ENCODE measurements around the gene FAM53A. TPM values are rescaled to one million over a fixed set of nuclear protein-coding genes. Genes with fewer than 3 reads are reported as not detected.

Gene FAM53A
- total and polyA plus RNA-seq, 2 of the 13 experiments (the other 11 are each of a cell fraction or from before 2014, with no cell fraction given): 0.48 to 1.1 TPM

DNA sequence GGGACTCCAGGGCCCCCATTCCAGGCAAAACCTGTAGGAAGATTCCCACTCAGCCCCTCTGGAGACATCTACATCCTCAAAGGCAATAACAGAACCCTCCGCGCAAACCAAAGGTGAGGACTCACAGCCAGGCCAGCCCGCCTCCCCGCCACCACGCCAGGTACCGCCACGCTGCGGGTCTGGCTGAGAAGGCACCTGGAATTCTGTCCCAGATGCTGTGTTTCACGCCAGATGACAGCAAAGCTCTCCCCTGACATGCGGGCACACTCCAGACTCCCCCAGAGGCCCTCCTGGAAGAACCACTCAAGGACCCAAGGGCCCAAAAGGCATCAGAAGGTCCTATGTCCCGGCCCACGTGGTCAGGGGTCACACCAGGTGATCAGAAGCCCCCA, 59.6 kb downstream of the FAM53A start:
- no peak for FAIRE-seq
- Histone ChIP-seq H3K4me3 (replicated peaks in 1 of 3; ENCODE audit: insufficient read depth in 1 of 3, low read depth in 2 of 3, low read length in 3 of 3) (no peak overlapping the region), H3K9me3 (ENCODE audit: low read length) (no peaks in the 10 kb centered on the region), H3K36me3 (replicated peaks in 1 of 2; ENCODE audit: control insufficient read depth in 1 of 2, insufficient read depth in 2 of 2, low read length in 2 of 2) (no peaks in the 10 kb centered on the region), H3K4me1 (ENCODE audit: insufficient read depth, low read length) (no peaks in the 10 kb centered on the region), H3K79me2 (ENCODE audit: insufficient read depth, low read length) (no peaks in the 10 kb centered on the region), H3K27ac (ENCODE audit: extremely low read length, insufficient read depth, low read length) (no peak overlapping the region), H4K20me1 (ENCODE audit: insufficient read depth, low read length) (no peaks in the 10 kb centered on the region), H3K9ac (ENCODE audit: insufficient read depth, low read depth, low read length) (no peak overlapping the region), H2AFZ (ENCODE audit: low read length) (no peak overlapping the region), H3K4me2 (ENCODE audit: low read depth, low read length) (no peak overlapping the region), H3K27me3 (ENCODE audit: control insufficient read depth in 1 of 2, insufficient read depth in 2 of 2, low read length in 2 of 2) (peaks cover 0 to 19% of the 10 kb centered on the region in 2 experiments; a peak in 3 of 5 replicates)
- in situ Hi-C loops (cut with HindIII; ENCODE audit: extremely low pct_ligation_motif_present, low pct_unique_long_range_greater_than_20kb): no loop called here
- no peak for ATAC-seq
- ChIA-PET POLR2A (no interaction called here), CTCF (ENCODE audit: low intra/inter-chr PET ratio, low total read pairs) (no interaction called here)
- intact Hi-C loops (cut with micrococcal nuclease; ENCODE audit: unreplicated experiment): no loop called here
- no TSS peak for BruUV-seq (replicated peaks)
- 75% methylated on average over 10 of the region's 12 CpGs for WGBS (ENCODE audit: low lambda C conversion rate)
- DNase-seq (ENCODE audit: low spot score): no peak
- TF ChIP-seq ZNF644 (CRISPR knock-in tag; IDR thresholded peaks at IDR 0.05; ENCODE audit: low read depth) (no peak), NONO (IDR thresholded peaks at IDR 0.05) (no peak), NONO (CRISPR knock-in tag; conservative IDR thresholded peaks at IDR 0.05) (no peak), GATAD1 (CRISPR knock-in tag; IDR thresholded peaks at IDR 0.05) (no peak), RBFOX2 (IDR thresholded peaks at IDR 0.05; ENCODE audit: low read depth, low read length) (no peak), SALL2 (CRISPR knock-in tag; IDR thresholded peaks at IDR 0.05) (no peak), ESRRA (CRISPR knock-in tag; IDR thresholded peaks at IDR 0.05; ENCODE audit: low read depth) (no peak), ZSCAN21 (CRISPR knock-in tag; IDR thresholded peaks at IDR 0.05; ENCODE audit: borderline replicate concordance) (no peak), ZFY (CRISPR knock-in tag; IDR thresholded peaks at IDR 0.05) (no peak), GATAD2A (CRISPR knock-in tag; IDR thresholded peaks at IDR 0.05) (no peak), ZBTB20 (CRISPR knock-in tag; IDR thresholded peaks at IDR 0.05; ENCODE audit: borderline replicate concordance, low read depth) (no peak), ZNF781 (CRISPR knock-in tag; IDR thresholded peaks at IDR 0.05; ENCODE audit: borderline replicate concordance, not compliant biosample characterization) (no peak), ZNF10 (CRISPR knock-in tag; IDR thresholded peaks at IDR 0.05; ENCODE audit: borderline replicate concordance, low read depth) (no peak), NFIB (CRISPR knock-in tag; IDR thresholded peaks at IDR 0.05; ENCODE audit: borderline replicate concordance) (no peak), DNMT3B (CRISPR knock-in tag; conservative IDR thresholded peaks at IDR 0.05) (no peak)
- TF ChIP-seq, protein P1, sequence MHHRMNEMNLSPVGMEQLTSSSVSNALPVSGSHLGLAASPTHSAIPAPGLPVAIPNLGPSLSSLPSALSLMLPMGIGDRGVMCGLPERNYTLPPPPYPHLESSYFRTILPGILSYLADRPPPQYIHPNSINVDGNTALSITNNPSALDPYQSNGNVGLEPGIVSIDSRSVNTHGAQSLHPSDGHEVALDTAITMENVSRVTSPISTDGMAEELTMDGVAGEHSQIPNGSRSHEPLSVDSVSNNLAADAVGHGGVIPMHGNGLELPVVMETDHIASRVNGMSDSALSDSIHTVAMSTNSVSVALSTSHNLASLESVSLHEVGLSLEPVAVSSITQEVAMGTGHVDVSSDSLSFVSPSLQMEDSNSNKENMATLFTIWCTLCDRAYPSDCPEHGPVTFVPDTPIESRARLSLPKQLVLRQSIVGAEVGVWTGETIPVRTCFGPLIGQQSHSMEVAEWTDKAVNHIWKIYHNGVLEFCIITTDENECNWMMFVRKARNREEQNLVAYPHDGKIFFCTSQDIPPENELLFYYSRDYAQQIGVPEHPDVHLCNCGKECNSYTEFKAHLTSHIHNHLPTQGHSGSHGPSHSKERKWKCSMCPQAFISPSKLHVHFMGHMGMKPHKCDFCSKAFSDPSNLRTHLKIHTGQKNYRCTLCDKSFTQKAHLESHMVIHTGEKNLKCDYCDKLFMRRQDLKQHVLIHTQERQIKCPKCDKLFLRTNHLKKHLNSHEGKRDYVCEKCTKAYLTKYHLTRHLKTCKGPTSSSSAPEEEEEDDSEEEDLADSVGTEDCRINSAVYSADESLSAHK (CRISPR knock-in tag; IDR thresholded peaks at IDR 0.05; ENCODE audit: borderline replicate concordance): no peak
- TF ChIP-seq, protein P2, sequence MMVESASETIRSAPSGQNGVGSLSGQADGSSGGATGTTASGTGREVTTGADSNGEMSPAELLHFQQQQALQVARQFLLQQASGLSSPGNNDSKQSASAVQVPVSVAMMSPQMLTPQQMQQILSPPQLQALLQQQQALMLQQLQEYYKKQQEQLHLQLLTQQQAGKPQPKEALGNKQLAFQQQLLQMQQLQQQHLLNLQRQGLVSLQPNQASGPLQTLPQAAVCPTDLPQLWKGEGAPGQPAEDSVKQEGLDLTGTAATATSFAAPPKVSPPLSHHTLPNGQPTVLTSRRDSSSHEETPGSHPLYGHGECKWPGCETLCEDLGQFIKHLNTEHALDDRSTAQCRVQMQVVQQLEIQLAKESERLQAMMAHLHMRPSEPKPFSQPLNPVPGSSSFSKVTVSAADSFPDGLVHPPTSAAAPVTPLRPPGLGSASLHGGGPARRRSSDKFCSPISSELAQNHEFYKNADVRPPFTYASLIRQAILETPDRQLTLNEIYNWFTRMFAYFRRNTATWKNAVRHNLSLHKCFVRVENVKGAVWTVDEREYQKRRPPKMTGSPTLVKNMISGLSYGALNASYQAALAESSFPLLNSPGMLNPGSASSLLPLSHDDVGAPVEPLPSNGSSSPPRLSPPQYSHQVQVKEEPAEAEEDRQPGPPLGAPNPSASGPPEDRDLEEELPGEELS (CRISPR knock-in tag; IDR thresholded peaks at IDR 0.05): no peak
- TF ChIP-seq, protein P3, sequence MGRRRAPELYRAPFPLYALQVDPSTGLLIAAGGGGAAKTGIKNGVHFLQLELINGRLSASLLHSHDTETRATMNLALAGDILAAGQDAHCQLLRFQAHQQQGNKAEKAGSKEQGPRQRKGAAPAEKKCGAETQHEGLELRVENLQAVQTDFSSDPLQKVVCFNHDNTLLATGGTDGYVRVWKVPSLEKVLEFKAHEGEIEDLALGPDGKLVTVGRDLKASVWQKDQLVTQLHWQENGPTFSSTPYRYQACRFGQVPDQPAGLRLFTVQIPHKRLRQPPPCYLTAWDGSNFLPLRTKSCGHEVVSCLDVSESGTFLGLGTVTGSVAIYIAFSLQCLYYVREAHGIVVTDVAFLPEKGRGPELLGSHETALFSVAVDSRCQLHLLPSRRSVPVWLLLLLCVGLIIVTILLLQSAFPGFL (CRISPR knock-in tag; IDR thresholded peaks at IDR 0.05): no peak
- TF ChIP-seq, protein P4, sequence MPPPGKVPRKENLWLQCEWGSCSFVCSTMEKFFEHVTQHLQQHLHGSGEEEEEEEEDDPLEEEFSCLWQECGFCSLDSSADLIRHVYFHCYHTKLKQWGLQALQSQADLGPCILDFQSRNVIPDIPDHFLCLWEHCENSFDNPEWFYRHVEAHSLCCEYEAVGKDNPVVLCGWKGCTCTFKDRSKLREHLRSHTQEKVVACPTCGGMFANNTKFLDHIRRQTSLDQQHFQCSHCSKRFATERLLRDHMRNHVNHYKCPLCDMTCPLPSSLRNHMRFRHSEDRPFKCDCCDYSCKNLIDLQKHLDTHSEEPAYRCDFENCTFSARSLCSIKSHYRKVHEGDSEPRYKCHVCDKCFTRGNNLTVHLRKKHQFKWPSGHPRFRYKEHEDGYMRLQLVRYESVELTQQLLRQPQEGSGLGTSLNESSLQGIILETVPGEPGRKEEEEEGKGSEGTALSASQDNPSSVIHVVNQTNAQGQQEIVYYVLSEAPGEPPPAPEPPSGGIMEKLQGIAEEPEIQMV (CRISPR knock-in tag; IDR thresholded peaks at IDR 0.05; ENCODE audit: low read depth): no peak

All from HepG2 (cell line).